ENCODE results near the gene NUBPL.

The NUBPL gene

GRCh38 chr14:31561155-31561846 lies at the start of gene NUBPL:
Gene NUBPL, plus strand, starts transcription at chr14:31561404. Its CDS starts 36 bp downstream, at chr14:31561440.
- peak; percentile 97 for DNase-seq (ENCODE audit: low spot score)

DNA sequence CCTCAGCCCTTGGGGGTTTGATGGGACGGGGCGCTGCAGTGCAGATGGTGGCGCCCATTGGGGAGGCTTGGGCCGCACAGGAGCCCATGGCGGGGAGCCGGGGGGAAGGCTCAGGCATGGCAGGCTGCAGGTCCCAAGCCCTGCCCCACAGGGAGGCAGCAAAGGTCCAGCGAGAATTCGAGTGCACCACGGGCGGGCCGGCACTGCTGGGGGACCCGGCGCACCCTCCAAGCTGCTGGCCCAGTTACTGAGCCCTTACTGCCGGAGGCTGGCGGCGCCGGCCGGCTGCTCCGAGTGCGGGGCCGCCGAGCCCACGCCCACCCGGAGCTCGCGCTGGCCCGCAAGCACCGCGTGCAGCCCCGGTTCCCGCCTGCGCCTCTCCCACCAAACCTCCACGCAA lies 34.1 kb upstream of the NUBPL start:
- DNase-seq (ENCODE audit: low spot score): no peak

GRCh38 chr14:31527546-31527945 lies 33.7 kb upstream of the NUBPL start:
- no peak for DNase-seq (ENCODE audit: low spot score)

- DNase-seq (ENCODE audit: low spot score): no peak
These were observed 32.2 kb upstream of the NUBPL start for GRCh38 chr14:31529053-31529452.

DNA sequence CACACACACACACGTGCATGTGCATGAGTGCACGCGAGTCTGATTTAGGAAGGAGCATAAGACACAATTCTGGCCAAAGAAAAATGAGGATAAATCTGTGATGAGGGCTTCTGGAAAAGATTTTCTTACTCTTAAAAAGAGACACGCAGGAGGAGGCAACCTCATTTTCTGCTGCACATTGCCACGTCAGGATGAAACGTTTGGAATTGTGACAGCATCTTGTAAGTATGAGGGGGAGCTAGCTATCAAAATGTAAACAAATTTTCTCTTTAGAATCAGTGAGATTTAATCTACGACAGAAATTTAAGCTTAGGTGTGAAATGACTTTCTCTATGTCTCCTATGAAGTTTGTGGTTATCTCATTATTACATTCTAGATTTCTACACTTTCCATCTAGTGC lies 31.1 kb upstream of the NUBPL start:
- no peak for DNase-seq (ENCODE audit: low spot score)

GRCh38 chr14:31536201-31536960 lies 24.8 kb upstream of the NUBPL start:
- DNase-seq (ENCODE audit: low spot score): no peak

DNA sequence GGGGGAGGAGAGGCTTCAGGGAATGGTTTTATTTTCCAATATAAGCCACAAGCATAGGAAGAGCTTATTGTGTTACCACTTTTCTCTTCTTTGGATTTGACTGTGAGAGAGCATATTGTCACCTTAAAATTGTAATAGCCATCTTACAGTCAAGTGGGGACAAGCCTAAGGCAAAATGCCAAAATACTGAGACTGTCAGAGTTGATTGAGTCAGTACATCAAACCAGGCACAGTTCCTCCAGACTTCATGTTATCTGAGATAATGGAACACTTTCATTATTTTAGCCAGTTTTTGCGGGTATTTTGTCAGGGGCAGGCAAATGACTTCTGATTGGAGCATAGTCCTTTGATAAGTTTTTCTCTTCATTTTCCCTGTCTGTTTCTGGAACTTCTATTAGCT lies 19.5 kb upstream of the NUBPL start:
- DNase-seq (ENCODE audit: low spot score): no peak

GRCh38 chr14:31543969-31544799 lies 17.0 kb upstream of the NUBPL start:
- no peak for DNase-seq (ENCODE audit: low spot score)

- no peak for DNase-seq (ENCODE audit: low spot score)
These were observed 16.4 kb upstream of the NUBPL start for GRCh38 chr14:31544816-31545215.

- DNase-seq (ENCODE audit: low spot score): no peak
These were observed 15.9 kb upstream of the NUBPL start for GRCh38 chr14:31545328-31545727.

- no peak for DNase-seq (ENCODE audit: low spot score)
These were observed 11.4 kb upstream of the NUBPL start for GRCh38 chr14:31549817-31550216.

DNA sequence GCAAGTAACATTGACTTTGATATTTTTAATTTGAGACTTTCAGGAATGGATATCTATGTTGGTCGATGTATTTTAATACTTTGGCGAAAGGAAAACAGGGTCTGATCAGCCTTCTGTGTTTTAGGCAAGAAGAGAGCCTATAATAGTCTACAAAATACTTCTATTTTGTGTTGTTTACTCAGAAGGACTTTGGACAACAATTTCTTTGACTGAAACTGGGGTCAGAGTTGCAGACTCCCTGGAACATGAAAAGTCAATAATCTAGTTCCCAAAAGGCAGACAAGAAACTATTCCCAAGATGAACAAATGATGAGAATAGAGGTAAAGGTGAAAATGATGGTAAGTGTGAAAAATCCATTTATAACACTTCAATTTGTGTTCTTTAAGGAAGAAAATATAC lies 10.6 kb upstream of the NUBPL start:
- DNase-seq (ENCODE audit: low spot score): no peak

GRCh38 chr14:31556191-31556590 lies 5.0 kb upstream of the NUBPL start:
- DNase-seq (ENCODE audit: low spot score): no peak

- no peak for DNase-seq (ENCODE audit: low spot score)
These were observed 1.3 kb upstream of the NUBPL start for GRCh38 chr14:31559939-31560338.

DNA sequence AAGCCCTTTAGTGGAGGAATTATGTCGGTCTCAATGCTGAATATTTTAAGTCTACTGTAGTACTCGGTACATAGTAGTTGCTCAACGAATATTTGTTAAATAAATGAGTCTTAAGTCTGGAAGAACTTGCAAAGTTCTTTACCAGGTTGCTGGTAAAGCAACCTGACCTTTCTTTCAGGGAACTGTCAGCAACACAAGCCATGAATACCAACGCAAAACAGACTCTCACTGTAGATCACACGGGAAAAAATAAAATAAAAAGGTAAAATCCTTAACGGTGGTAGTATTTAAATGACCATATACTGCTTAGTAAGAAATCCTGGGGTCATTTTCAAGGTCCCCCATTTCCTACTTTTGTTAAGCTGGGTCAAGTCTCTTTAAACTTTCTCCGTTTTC lies 447 bp upstream of the NUBPL start:
- DNase-seq (ENCODE audit: low spot score): no peak

- DNase-seq (ENCODE audit: low spot score): no peak
These were observed 3.0 kb downstream of the NUBPL start for GRCh38 chr14:31564194-31564593.

DNA sequence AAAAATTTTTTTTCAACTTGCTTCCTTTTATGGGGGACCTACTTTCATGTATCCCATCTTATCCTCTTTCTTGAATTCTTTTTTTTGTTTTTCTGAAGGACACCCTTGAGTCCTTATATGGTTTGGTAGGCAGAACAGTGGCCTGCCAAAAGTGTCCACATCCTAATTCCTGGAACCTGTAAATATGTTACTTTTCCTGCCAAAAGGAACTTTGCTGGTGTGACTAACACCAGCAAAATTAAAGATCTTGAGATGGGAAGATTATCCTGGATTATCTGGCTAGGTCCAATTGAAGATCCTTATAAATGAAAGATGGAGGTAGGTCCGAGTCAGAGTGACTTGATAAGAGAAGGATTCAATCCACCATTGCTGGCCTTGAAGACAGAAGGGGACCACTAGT lies 5.3 kb downstream of the NUBPL start:
- DNase-seq (ENCODE audit: low spot score): no peak

- no peak for DNase-seq (ENCODE audit: low spot score)
These were observed 6.5 kb downstream of the NUBPL start for GRCh38 chr14:31567655-31568054.

- DNase-seq (ENCODE audit: low spot score): no peak
These were observed 7.0 kb downstream of the NUBPL start for GRCh38 chr14:31568161-31568560.

GRCh38 chr14:31568671-31569070 lies 7.5 kb downstream of the NUBPL start:
- no peak for DNase-seq (ENCODE audit: low spot score)

DNA sequence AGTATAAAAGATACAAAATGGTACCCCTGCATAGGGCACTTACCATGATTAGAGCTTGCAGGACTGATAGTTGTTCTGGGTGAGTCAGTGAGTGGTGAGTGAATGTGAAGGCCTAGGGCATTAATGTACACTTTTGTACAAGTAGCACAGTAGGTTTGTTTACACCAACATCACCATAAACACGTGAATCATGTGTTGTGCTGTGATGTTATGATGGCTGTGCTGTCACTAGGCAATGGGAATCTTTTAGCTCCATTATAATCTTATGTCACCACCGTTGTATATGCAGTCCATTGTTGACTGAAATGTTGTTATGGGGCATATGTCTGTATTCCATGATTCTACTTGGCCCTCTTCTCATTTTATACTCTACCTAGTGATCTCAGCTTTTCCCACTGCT lies 11.8 kb downstream of the NUBPL start:
- no peak for DNase-seq (ENCODE audit: low spot score)

DNA sequence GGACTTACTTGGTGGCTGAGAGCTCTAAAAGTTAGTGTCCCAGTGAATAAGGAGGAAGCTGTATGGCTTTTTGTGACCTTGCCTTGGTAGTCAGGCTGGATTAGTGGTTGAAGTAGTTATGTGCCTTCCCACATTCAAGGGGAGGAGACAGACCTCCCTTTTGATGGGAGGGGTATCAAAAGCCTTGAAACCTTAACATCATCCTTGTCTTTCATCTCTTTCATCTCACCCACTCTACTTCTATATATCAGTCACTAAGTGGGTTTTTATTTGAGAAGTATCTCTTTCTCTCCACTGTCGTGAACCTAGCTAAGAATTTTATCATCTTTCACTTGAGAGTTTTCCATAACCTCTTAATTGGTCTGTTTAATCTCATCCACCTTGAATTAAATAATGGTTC lies 15.7 kb downstream of the NUBPL start:
- no peak for DNase-seq (ENCODE audit: low spot score)

- no peak for DNase-seq (ENCODE audit: low spot score)
These were observed 17.1 kb downstream of the NUBPL start for GRCh38 chr14:31578266-31578665.

All from ecto neural progenitor cell (in vitro differentiated cells).